Superior temporal gyrus (tissue), 1 donor: ENCODE measurements around the gene KIF26B.

Experiments used
- DNase-seq: peaks from one replicate; pipeline ENCODE4 v3.0.0-alpha.2; 2016; ENCODE audit errors: extremely low spot score

KIF26B gene

DNA sequence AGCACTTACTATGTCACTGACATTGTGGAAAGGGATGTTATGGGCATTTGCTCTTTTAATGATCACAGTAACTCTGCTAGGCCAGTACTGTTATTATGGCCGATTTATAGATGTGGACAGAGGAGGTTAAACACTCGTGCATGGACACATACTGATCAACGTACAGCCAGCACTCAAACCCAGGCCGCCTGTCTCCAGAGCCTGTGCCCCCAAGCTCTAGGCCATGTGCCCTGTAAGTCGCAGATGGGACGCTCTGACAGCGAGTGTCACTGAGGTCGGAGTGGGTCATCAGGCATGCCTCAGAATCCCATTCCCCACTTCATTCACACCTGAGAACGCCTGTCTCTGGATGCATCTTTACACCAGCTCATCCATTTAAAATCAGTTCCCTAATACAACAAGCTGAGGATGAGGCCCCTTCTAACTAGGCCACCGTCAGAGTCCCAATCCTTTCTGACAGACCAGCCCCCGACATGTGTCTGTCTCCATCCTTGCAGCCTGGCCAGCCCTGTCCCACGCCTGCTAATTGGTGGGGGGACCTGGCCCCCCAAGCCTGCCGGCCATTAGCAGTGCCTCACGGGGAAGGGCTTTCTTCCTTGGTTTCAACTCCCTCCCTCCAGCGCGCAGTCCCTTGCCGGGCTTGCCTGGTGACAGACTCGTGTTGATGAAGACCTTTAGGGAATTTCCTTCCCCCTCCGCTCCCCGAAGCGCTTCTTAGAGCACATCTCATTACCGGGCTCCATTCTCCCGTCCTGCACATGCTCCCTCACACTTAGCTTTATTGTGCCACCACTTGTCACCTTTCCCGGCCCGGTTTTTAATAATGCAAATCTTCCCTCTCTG is 436.8 kb downstream of the KIF26B start:
- DNase-seq: no peak

DNA sequence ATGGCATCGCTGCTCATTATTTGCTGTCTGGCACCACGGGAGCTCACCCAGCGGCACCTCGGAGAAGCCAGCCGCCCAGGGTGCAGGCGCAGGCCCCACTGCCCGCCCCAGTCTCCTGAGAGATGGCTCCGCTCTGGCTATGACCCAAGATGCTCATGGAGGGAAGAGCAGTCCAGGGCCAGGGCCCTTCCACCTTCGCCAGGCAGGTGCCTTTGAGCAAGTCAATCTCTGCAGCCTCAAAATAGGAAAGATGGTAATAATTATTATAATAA is 437.3 kb downstream of the KIF26B start:
- no peak for DNase-seq

DNA sequence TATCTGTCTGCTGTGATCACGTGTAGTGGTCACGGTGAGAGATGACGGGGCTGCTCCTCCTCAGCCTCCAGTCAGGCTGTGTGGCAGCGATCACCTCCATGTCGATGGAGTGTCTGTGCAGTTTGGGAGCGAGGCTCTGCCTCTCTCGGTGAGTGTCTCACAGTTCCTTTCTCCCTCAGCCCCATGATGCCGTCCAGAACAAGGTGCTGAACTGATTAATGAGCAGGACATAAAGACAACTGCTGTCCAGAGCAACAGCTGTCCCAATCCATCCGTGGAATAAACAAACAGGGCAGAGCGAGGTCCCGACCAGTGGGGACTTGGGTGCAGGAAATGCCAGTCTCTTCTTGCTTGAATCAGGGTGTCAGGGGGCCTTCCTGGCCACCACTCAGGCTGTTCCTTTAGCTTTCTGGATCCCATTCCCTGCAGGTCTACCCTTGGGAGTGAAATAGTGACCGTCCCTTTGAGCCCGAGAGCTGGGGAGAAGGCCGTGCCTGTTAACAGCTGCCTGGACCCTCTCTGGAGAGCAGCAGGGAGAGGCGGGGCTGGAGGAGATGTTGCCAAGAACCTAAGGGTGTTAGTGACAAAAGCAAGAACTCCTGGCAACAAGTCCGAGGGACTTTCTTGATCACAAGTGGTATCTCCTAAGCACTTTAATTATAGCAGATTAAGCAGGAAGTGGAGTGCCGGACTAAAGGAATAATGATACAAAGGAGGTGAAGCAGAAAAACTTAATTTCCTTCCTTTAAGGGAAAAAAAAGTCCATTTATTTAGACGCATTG is 443.9 kb downstream of the KIF26B start:
- no peak for DNase-seq

DNA sequence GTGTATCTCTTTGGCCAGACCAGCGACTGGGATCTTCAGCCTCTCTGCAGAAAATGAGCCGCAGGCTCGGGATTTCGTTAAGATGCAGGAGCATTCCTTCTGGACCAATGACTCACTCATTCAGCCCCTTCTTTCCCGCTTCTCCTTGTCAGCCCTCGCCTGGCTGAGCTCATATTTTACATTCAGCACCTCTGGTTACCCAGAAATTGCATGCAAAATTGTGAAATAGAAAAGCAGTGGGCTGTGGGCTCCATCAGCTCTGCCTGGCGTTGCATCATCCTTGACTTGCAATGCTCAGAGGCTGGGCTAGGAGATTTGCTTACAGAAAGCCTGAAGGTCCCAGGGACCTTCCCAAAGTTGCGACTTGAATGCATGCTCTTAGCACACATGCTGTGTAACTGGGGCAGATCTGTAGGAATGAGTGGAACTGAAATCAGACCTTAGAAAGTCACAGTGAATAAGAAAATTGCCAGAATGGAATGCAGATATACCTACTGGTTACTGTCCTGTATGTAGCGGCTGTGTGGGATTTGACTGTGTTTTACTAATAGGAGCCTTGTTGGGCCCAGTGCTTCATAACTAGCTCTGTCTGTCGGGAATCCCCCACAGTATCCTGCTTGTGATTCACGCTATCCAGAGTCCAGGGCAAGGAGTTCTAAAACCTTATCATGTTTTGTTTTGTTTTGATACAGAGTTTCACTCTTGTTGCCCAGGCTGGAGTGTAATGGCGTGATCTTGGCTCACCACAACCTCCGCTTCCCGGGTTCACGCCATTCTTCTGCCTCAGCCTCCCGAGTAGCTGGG is 444.8 kb downstream of the KIF26B start:
- DNase-seq: peak; percentile 44

DNA sequence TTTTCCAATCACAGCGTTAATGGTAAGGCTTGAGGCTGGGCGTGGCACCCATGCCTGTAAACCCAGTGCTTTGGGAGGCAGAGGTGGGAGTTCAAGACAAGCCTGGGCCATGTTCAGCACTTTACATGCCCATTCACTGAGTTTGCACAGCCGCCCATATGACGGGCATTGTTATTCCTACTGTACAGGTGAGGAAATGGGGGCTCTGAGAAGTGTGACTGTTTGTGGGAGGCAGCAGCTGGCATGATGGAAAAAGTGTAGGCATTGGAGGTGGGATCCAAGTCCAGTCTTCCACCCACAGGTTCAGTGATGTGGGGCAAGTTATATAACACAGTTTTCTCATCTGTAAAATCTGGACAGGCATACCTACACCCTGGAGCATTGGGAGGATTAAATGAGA is 445.9 kb downstream of the KIF26B start:
- no peak for DNase-seq

DNA sequence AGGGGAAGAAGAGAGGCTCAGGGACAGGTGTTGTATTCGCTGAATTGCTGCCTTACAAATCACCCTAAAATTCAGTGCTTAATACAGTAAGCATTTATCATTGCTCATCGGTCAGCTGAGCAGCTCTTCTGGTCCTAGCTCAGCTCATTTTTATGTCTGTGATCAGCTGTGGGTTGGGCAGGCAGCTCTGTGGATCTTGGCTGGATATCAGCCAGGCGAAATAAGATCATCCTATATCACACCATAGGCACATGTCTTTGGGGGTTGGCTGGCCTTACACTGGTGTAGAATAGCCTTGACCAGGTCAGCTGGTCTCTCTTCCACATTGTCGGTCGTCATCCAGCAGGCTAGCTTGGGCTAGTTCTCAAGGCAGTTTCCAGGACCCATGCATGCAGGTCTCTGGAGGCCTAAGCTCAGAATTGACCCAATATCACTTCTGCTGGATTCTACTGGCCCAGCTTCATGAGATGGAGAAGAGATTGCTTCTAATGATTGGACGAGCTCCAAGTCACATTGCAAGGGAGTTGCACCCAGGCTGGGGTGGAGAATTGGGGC is 448.6 kb downstream of the KIF26B start:
- no peak for DNase-seq

DNA sequence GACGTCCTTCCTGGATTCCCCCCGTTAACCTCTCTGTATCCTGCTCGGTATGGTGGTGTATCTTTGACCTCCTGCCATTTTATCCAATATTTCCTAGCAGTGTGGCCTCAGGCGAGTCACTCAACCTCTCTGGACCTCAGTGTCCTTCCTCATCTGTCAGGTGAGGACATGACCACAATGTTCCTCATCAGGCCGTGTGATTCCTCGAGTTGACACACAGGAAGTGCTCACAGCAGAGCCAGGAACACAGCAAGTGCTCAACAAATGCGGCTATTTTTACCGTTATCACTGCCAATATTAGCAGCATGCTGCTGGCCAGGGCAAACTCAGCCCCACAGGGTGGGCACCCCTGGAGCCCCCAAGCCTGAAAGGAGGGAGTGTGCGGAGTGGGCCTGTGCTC is 450.2 kb downstream of the KIF26B start:
- no peak for DNase-seq

DNA sequence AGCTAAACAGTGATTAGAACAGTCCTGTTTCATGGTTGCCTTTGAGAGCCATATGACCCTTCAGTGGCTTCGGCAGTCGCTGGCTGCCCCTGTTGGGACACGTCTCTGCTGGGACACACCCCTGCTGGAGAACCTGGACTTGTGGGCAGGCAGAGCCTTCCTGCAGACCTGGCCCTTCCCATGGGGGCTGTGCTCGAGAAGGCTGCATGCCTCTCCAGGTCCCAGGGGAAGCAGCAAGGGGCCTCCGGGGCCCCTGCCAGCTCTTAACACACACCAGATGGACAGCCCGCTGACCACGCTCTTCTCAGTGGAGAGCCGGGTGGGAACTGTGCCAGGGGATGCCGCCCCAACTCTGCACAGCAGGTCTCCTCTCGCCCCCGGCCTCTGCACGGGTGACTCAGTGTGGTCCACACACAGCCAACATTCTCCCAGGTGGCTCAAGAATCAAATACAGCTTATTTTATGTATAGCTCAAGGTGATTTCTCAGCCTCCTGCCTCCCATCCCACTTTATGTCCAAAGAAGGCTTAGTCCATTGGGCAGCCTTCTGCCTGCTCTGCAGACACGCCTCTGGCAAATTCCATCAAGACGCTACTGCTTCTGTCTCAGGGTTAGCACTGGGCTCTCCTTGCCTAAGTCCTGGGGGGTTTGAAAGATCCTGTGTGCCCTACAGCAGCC is 450.8 kb downstream of the KIF26B start:
- DNase-seq: no peak

DNA sequence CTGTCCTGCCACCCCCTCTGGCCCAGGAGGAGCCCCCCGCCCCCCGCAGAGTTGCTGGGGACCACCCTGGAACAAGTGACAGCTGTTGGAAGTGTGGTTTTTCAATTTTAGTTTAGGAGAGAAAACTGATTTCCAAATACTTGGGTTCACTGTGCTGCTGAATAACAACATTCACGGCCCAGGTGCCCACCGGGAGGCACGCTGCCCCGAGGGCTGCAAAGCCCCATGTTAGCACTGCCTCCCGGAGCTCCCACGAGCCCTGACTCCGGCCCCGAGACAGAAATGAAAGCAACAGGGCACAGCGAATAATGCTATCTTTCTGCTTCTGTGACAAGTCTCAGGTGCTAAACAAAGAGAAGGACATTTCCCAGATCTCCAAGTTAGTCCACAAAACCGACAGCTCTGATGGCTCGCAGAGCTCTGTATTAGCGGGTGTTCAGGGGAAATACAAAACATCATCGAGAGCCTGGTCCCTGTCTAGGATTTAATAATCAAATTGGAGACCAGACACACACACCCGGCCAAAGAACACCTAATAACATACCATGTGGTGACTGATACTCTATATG is 451.5 kb downstream of the KIF26B start:
- no peak for DNase-seq

DNA sequence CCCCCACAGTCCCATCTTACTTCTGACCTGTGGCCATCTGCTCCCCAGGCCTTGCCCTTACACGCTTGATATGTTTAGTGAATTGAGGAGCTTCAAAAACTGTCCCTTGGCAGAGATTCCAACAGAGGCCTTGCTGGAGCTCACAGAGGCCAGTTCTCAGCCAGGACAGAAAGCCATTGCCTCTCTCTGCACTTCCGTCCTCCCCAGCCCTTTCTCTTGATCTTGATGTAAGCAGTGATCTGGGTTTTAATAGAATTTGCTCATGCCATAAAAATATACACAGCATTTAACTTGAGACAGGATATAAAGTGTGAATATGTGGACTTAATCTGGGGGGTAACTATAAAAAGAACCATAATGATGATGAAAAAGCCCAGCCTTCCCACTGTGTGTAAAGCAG is 453.5 kb downstream of the KIF26B start:
- no peak for DNase-seq

DNA sequence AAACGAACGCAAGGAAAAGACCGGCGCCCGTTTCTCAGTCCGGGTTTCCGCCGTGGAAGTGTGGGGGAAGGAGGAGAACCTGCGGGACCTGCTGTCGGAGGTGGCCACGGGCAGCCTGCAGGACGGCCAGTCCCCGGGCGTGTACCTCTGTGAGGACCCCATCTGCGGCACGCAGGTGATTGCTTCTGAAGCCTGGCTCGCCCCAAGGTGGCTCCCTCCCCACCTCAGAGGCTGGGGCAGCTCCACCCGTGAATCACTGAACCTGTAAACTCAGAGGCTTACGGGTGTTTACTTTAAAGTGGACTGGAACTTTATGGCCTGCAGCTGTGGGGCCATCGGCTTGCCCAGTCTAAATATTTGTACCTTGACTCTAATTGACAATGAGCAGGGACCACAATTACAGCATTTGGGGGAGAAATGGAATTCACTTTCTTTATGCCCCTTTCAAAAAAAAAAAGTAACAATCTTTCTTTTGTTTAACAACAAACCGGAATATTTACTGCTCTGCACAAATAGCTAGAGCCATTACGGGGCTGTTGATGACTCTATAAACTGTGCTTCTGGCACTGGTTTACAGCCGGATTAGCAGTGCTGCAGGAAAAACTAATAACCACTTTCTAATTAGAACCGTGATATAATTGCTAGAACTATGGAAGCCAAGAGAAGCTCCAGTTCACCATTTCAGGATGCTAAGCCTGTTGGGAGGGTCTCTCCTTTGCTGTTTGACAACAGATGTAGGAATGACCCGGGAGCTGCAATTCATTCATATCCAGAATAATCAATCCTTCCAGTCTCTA is 454.8 kb downstream of the KIF26B start:
- no peak for DNase-seq

DNA sequence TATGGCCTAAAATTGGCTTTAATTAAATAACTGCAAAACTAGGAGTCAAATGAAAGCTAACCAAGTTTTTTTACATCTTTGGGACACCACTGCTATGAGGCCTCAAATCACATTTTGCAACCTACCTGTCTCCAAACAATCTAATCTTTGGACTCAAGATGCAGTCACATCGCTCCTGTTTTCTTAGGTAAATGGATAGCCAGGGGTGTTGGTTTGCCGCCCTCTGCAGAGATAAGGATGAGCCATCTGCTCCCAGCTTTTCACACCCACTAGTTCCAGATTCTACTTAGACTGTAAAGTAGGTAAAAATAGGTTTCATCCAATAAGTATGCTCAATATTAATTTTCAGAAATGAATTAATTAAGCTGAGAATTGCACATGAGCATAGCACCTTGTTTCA is 456.5 kb downstream of the KIF26B start:
- DNase-seq: no peak

DNA sequence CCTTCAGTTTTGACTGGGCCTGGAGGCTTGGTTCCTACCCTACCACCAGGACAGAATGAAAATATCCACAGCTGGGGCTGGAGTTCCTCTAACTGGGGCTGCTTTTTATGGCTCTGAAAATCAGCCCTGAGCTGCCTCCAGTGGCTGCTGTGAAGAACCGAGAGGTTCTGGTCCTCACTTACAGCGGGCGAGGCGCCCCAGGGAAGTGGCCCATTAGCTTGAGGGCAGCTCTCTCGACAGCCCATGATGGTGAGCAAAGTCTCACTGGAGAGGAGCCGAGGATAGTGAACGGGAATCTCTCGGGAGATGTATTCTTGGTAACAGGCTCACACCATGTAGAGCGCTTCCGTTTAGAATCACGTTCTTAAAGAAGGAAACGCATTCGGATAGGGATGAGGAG is 459.7 kb downstream of the KIF26B start:
- no peak for DNase-seq

DNA sequence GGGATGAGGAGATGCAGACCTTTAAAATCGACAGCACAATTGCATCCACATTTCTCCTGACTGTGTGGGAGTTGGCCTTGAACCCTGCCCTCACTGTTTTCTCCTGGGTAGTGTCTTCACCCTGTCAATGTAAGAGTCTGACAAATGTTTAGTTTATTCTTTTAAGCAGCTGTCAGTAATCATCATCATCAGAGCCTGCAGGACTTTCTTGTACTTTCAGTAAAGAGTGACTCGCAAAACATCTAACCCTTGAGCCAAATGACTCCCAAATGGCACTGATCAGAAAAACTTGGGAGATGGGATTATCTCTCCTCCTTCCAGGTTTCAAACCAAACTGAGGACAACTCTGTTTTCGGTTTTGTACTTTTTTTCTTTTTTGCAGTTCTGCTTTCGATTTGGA is 460.2 kb downstream of the KIF26B start:
- DNase-seq: peak; percentile 20

DNA sequence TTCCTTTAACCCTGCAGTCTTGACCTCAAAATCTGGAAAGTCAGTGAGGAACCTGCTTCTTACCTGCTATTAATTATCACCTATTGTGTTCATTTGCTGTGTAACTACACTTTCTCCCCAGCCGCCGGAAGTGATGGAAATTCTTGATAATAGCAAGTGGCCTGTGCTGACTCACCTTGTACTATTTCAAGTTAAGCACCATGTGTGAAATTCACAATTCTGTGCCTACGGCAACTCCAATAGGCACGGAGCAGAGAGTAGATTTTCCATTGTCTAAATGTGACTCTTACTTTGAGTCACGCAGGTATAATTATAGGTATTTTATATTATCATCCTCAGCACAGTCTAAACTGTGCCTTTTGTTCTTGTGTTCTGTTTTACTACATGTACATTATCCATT is 466.8 kb downstream of the KIF26B start:
- DNase-seq: peak; percentile 20

DNA sequence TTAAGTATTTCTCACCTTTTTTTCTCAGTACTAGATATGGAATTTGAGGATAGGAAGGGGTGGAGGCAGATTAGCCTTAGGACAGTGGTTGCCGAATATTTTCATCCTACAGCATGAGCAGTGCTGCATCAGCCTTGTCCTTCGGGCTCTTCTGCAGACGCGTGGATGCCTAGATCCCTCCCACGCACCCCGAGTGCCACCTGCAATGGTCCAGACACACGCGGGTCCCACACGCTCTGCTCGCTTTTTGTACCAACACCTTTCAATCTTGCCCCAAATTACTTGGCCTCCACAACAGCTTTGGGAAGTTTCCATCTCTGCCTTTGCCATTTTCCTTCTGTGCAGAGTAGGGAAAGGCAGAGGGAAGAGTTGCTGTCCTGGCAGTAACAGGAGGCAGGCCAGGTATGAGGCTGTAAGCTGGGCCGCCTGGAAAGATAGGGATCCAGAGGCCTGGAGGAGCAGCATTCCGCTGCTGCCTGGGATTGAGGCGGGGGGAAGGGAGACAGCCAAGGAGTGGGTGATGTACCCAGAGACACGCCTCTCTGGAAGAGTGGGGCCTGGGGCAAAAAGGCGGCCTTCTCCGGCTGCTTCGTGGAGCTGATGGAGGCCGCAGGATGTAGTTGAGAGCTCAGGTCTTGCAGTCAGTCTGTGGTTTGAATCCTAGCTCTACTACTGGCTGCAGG is 467.7 kb downstream of the KIF26B start:
- peak; percentile 26 for DNase-seq

DNA sequence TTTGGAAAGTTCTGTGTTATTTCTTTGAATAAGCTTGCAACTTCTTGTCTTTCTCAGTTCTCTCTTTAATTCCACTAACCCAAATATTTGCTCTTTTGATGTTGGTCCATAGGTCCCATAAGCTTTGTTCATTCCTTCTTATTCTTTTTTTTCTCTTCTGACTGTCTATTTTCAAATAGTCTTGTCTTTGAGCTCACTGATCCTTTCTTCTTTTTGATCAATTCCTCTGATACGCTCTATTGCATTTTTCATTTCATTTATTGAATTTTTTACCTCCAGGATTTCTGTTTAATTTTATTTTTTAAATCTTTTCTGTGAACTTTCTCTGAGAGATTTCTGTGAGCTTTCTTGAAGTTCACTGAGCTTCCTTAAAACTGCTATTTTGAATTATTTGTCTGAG is 486.6 kb downstream of the KIF26B start:
- DNase-seq: no peak

DNA sequence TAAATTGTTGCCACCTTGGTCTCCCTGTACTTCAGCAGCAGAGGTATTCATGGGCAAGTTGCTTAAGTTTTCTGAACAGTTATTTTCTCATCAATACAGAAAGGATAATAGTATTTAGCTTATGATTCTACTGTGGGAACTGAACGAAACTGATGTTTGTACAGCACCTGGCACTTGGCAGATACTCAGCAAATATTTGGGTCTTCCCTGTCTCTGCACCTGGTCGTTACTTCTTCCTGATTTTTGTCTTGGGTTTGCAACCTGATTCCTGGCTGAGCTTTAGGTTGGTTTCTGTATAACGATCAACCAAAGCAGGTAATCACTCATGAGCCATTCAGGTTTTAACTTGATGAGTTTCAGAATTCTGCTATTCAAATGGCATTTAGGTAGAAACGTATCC is 490.6 kb downstream of the KIF26B start:
- no peak for DNase-seq

DNA sequence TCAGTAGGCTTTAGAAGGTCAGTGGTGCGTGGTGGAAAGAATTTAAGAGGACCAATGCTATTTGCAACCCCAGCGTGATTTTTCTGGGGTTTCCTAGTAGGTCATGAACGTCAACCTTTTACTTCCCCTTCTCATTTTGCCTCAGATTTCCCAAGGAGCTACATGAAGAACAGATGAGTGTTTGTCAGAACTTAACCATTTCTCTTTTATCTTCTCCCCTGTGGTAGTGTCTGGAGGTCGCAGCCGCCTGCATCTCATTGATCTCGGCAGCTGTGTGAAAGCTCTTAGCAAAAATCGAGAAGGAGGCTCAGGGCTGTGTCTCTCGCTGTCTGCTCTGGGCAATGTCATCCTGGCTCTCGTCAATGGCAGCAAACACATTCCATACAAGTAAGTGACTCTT is 491.1 kb downstream of the KIF26B start:
- no peak for DNase-seq
